ENCODE measurements around the gene INCA1. TPM values are rescaled to one million over a fixed set of nuclear protein-coding genes. Genes with fewer than 3 reads are reported as not detected.

INCA1 gene
- total RNA-seq, 1 donor: 0.36 TPM

DNA sequence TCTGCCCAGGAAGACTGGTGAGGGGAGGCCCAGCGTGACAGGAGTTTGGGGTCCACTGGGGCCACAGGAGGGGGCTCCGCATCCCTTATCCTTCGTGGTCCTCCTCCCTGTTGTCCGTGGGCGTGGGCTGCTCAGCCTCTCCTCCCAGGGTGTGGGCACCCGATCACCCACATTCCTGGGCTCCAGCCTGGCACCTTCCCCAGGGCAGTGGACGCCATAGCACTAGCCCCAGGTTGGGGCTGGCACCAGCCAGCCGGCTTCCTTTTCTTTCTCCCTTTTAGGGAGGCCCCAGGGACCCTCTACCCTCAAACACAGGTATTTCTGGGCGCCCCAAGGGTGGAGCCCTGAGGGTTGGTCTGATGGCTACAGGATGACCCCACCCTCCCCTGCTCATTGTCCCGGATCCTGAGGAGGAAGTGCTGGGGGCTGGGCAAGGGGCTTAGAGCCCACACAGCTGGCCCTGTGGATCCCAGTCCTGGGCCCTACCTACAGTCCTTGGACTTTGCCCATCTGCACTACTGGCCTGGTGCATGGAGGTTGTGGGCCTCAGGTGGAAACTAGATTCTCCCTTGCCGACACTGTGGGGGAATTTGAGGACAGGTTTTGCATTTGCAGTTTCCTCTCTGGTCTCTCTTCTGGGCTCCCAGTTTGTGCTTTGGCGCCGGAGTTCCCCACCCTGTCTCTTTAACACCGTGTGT is 1.6 kb upstream of the INCA1 start:
- peak overlapping the region; percentile 97 for H3K4me3 ChIP-seq (ENCODE audit: low read depth, low read length)
- TF ChIP-seq, protein P1, sequence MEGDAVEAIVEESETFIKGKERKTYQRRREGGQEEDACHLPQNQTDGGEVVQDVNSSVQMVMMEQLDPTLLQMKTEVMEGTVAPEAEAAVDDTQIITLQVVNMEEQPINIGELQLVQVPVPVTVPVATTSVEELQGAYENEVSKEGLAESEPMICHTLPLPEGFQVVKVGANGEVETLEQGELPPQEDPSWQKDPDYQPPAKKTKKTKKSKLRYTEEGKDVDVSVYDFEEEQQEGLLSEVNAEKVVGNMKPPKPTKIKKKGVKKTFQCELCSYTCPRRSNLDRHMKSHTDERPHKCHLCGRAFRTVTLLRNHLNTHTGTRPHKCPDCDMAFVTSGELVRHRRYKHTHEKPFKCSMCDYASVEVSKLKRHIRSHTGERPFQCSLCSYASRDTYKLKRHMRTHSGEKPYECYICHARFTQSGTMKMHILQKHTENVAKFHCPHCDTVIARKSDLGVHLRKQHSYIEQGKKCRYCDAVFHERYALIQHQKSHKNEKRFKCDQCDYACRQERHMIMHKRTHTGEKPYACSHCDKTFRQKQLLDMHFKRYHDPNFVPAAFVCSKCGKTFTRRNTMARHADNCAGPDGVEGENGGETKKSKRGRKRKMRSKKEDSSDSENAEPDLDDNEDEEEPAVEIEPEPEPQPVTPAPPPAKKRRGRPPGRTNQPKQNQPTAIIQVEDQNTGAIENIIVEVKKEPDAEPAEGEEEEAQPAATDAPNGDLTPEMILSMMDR (IDR thresholded peaks at IDR 0.05; ENCODE audit: insufficient read depth, low read length): no peak
- no peak for DNase-seq (ENCODE audit: low read depth)

DNA sequence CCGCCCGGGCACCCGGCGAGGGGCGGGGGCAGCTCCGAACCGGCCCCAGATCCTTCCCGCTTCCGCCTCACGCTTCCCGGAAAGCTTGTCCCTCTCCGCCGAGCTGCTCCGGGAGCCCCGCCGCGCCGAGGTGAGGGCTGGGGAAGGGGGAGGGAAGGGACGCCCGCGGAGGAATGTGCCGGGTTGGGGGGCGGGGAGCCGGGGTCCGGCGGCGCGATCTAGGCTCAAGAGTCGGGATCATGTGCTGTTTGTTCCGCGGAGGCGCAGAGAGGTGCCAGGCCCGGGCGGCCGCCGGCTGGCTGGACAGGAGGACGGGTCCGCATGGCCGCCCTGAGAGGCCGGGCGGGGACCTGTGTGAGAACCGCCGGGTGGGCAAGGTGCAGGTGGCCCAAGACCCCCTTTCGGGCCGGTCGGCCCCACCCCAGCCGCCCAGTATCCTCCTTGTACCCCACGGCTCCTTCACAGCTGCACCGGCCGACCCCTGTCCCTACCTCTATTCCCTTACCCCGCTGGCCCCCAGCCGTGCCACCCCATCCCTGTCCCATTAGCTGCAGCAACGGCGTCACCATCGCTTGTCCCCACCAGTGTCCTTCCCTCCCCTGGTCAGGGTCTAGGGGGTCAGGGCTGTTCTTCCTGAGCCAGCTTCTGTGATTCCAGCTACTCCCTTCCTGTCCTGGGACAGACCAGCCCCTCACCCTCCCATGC is 857 bp upstream of the INCA1 start:
- TF ChIP-seq, protein P1 (IDR thresholded peaks at IDR 0.05; ENCODE audit: insufficient read depth, low read length): no peak
- no peak for DNase-seq (ENCODE audit: low read depth)
- H3K4me3 ChIP-seq (ENCODE audit: low read depth, low read length): peak overlapping the region; percentile 97

DNA sequence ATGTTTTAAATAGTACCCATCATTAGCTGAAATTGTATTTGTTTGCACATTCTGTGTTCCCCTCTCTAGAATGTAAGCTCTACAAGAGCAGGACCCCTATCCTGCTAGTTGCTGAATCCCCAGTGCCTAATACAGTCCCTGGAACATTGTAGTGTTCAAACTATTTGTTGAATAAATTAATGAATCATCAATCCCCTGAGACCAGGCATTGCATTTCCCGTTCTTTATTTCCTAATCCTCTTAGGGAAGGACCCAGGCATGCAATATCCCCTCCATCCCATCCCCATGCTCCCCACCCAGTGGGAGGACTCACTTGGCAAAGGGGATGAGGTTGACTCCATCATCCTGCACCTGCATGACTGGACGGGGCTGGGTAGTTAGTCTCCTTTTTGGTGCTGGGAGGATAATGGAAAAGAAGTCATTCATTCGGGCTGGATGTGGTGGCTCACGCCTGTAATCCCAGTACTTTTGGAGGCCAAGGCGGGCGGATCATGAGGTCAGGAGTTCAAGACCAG is 3.2 kb downstream of the INCA1 start:
- DNase-seq (ENCODE audit: low read depth): no peak
- TF ChIP-seq, protein P1 (IDR thresholded peaks at IDR 0.05; ENCODE audit: insufficient read depth, low read length): no peak
- no peak overlapping the region for H3K4me3 ChIP-seq (ENCODE audit: low read depth, low read length)

DNA sequence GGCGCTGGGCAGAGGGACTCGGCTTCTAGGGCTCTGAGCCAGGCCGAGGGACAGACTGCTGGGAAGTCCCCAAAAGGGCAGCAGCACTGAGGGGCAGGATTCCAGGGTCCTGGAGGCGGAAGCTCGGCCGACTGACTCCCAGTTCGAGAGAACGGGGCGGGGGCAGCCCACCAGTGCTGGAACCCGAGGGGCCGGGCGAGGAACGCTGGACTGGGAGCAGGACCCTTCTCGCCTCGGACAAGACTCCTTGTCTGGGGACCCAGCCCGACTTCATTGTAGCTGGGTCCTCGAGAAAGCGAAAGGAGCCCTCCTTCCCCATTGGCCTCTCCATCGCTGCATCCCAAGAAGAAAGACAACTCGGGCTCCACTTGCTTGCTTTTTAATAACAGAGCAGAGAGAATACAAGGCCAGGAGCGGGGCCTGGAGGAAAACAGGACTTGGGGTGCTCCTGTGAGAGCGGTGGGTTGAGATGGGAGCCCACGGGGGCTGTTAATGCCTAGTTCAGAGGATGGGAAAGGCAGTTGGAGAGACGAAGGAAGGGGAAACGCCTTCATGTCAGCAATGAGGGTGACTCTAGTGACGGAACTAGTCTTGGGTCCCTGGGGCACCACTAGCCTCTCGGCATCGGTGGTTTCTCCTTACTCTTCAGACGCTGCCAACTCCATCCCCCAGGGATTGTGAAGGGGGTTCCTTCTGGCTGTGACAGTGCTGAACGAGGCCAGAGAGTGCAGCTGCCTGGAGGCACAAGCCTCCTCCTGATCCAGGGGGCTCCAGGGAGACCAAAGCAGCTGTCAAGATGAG is 9.4 kb downstream of the INCA1 start:
- DNase-seq (ENCODE audit: low read depth): no peak
- TF ChIP-seq, protein P1 (IDR thresholded peaks at IDR 0.05; ENCODE audit: insufficient read depth, low read length): no peak
- H3K4me3 ChIP-seq (ENCODE audit: low read depth, low read length): peak overlapping the region; percentile 86

DNA sequence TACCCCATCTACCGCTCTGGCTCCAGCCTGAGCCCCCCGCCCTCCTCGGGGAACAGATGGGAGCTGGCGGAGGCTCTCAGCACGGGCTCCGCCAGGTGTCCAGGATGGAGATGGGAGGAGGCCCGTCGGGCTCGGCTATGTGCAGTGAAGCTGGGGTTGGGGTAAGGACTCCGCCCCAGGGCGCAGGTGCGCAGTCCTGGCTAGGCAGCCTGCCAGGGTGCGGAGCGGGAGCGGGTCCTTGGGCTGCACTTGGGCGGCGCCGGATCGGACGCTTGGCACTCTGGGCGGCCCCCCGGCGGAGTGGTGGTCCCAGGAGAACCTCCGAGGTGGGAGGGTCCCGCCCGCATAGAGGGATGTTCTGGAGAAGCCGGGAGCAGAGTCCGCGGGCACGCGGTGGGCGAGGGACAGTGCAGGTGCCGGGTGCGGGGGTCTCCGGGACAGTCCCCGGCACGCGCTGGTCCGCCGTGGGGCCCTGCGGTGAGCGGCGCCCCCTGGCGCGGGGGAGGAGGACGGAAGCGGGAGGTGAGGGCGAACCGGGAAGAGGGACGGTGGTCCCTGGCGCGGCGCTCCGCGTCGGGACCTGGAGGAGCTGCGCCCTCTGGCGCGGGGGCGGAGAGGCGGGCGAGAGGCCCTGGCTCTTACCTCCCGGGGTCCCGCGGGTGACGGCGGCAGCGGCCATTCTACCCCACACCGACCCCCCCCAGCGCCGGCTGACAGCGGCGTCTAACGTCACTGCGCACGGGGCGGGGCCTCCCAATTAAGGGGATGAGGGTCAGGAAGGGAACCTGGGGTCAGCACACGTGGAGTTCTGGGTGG is 10.2 kb downstream of the INCA1 start, which contains the start of gene CAMTA2:
TSS of gene CAMTA2 (minus strand) at position 725 of the 816 bp plus-strand sequence. CDS start 1,453 bp downstream, outside the sequence.
- DNase-seq (ENCODE audit: low read depth): peak; percentile 55
- TF ChIP-seq, protein P1 (IDR thresholded peaks at IDR 0.05; ENCODE audit: insufficient read depth, low read length): peak; percentile 53
- H3K4me3 ChIP-seq (ENCODE audit: low read depth, low read length): peak within 1 kb of the TSS; percentile 86

DNA sequence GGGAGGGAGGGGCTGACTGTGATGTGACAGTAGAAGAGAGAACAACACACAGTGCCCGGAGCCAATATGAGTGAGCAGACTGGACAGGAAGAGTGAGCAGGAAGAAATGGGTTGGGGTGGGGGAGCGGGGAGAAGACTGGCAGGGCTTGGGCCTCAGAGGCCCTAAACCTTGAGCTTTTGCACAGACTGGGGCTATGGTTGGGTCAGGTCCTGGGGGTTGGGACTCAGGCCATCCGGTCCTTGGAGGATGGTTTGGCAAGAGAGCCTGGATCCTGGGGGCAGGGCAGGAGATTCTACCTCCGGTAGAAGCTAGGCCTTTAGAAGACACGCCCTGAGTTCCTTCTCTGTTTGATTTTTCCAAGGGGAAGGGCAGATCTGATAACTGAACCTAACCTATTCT is 10.9 kb downstream of the INCA1 start:
- H3K4me3 ChIP-seq (ENCODE audit: low read depth, low read length): peak overlapping the region; percentile 86
- TF ChIP-seq, protein P1 (IDR thresholded peaks at IDR 0.05; ENCODE audit: insufficient read depth, low read length): no peak
- DNase-seq (ENCODE audit: low read depth): no peak

Measured in fibroblast of the aortic adventitia (primary cell).